Ishikawa (cell line): Measurements from ENCODE around the gene ZFP1.

Experiments
- CEBPB ChIP-seq: IDR thresholded peaks from 2 replicates; pipeline ENCODE4 v1.6.1; 2012
- EGR1 ChIP-seq: IDR thresholded peaks from 2 replicates; pipeline ENCODE4 v1.6.1; 2012
- EP300 ChIP-seq: IDR thresholded peaks from 2 replicates; pipeline ENCODE4 v1.6.1; 2012; ENCODE audit warnings: borderline replicate concordance
- FOXM1 ChIP-seq: IDR thresholded peaks from 2 replicates; pipeline ENCODE4 v1.6.1; 2012; ENCODE audit warnings: low read depth, borderline replicate concordance
- MAX ChIP-seq: IDR thresholded peaks from 2 replicates; pipeline ENCODE4 v1.6.1; 2012
- REST ChIP-seq: IDR thresholded peaks from 2 replicates; pipeline ENCODE4 v1.6.1; 2012; ENCODE audit warnings: low read depth, mild to moderate bottlenecking
- TAF1 ChIP-seq: IDR thresholded peaks from 2 replicates; pipeline ENCODE4 v1.6.1; 2012; ENCODE audit warnings: low read depth, mild to moderate bottlenecking
- TCF12 ChIP-seq: IDR thresholded peaks from 2 replicates; pipeline ENCODE4 v1.6.1; 2012; ENCODE audit warnings: low read depth
- TEAD4 ChIP-seq: IDR thresholded peaks from 2 replicates; pipeline ENCODE4 v1.6.1; 2012
- YY1 ChIP-seq: IDR thresholded peaks from 2 replicates; pipeline ENCODE4 v1.6.1; 2012; ENCODE audit warnings: low read depth
- ZBTB7A ChIP-seq: IDR thresholded peaks from 2 replicates; pipeline ENCODE4 v1.6.1; 2012; ENCODE audit warnings: low read depth

- TF ChIP-seq YY1 (no peak), MAX (no peak), REST (no peak), EP300 (no peak), TAF1 (no peak), CEBPB (no peak), FOXM1 (no peak), EGR1 (no peak), ZBTB7A (no peak), TCF12 (no peak), TEAD4 (no peak)
Measured at GRCh38 chr16:75204410-75204758, 56.1 kb downstream of the ZFP1 start.
